ENCODE results near the gene GPRC5A. TPM values are rescaled to one million over a fixed set of nuclear protein-coding genes. Genes with fewer than 3 reads are reported as not detected.

The GPRC5A gene
- total RNA-seq, 1 experiment from 2014 or later: 468 TPM

GRCh38 chr12:12881151-12881909, 10.0 kb upstream of the GPRC5A start:
- Histone ChIP-seq H3K79me2 (ENCODE audit: low read depth) (peaks cover 23% of the 10 kb centered on the region; the same call in 1 of the 2 replicates), H3K27me3 (ENCODE audit: insufficient read depth, low read depth) (no peaks in the 10 kb centered on the region), H3K4me3 (peak overlapping the region; percentile 55; the same call in 1 of the 2 replicates), H2AFZ (no peak overlapping the region), H3K4me2 (peak overlapping the region; percentile 79), H3K9me3 (ENCODE audit: insufficient read depth, low read depth) (no peaks in the 10 kb centered on the region), H3K27ac (peak overlapping the region; percentile 96), H3K36me3 (ENCODE audit: low read depth) (no peaks in the 10 kb centered on the region), H4K20me1 (ENCODE audit: insufficient read depth) (no peaks in the 10 kb centered on the region), H3F3A (ENCODE audit: insufficient read depth, low read depth) (peaks cover 69% of the 10 kb centered on the region), H3K9me2 (ENCODE audit: insufficient read depth) (no peaks in the 10 kb centered on the region), H3K4me1 (replicated peaks; ENCODE audit: insufficient read depth) (peaks cover 79% of the 10 kb centered on the region)
- no peak for TF ChIP-seq CTCF (conservative IDR thresholded peaks at IDR 0.05)
- TF ChIP-seq EZH2 (IDR thresholded peaks at IDR 0.05; ENCODE audit: low read depth): no peak
- intact Hi-C loops (cut with micrococcal nuclease; ENCODE audit: unreplicated experiment): no loop called here
- TSS peak; percentile 60 for BruUV-seq (replicated peaks)
- ChIA-PET CTCF (interaction anchor here (0.5 to 0.9 kb wide), 4 partner anchors 8 to 549 kb away, joined by 3 to 5 read pairs (median 4); no protein-coding TSS in a partner anchor), POLR2A (ENCODE audit: unreplicated experiment) (interaction anchor here (0.7 kb wide), 2 partner anchors 26 to 415 kb away, joined by 4 read pairs; no protein-coding TSS in a partner anchor)
- peak; percentile 74 to 83 for DNase-seq

- Histone ChIP-seq H4K20me1 (ENCODE audit: insufficient read depth) (no peaks in the 10 kb centered on the region), H3F3A (ENCODE audit: insufficient read depth, low read depth) (peaks cover 59% of the 10 kb centered on the region), H3K9me3 (ENCODE audit: insufficient read depth, low read depth) (no peaks in the 10 kb centered on the region), H3K9me2 (ENCODE audit: insufficient read depth) (no peaks in the 10 kb centered on the region), H3K27ac (peak overlapping the region; percentile 96), H3K4me2 (peak overlapping the region; percentile 79), H3K4me1 (replicated peaks; ENCODE audit: insufficient read depth) (peaks cover 80% of the 10 kb centered on the region), H2AFZ (no peak overlapping the region), H3K79me2 (ENCODE audit: low read depth) (peaks cover 23% of the 10 kb centered on the region; the same call in 1 of the 2 replicates), H3K27me3 (ENCODE audit: insufficient read depth, low read depth) (no peaks in the 10 kb centered on the region), H3K4me3 (peak overlapping the region; percentile 55), H3K36me3 (ENCODE audit: low read depth) (no peaks in the 10 kb centered on the region)
- TF ChIP-seq CTCF (conservative IDR thresholded peaks at IDR 0.05) (no peak), EZH2 (IDR thresholded peaks at IDR 0.05; ENCODE audit: low read depth) (no peak)
- no peak for DNase-seq
- BruUV-seq (replicated peaks): no TSS peak
- ChIA-PET POLR2A (ENCODE audit: unreplicated experiment) (interaction anchor here (0.6 to 1.5 kb wide), 7 partner anchors 9 to 414 kb away, joined by 4 to 37 read pairs (median 8); partner anchors contain the start of gene GPRC5A), CTCF (interaction anchor here (0.6 kb wide), 1 partner anchor 9 kb away, joined by 3 read pairs; no protein-coding TSS in a partner anchor)
- intact Hi-C loops (cut with micrococcal nuclease; ENCODE audit: unreplicated experiment): no loop called here
Observed at GRCh38 chr12:12882288-12882687, 9.1 kb upstream of the GPRC5A start.

- no peak overlapping the region for H2AFZ ChIP-seq
- no peaks in the 10 kb centered on the region for H3K9me3 ChIP-seq (ENCODE audit: insufficient read depth, low read depth)
- peak; percentile 74 to 99 for DNase-seq
- no peaks in the 10 kb centered on the region for H3K9me2 ChIP-seq (ENCODE audit: insufficient read depth)
- no peak for TF ChIP-seq CTCF (conservative IDR thresholded peaks at IDR 0.05)
- H4K20me1 ChIP-seq (ENCODE audit: insufficient read depth): no peaks in the 10 kb centered on the region
- H3K79me2 ChIP-seq (ENCODE audit: low read depth): peaks cover 24% of the 10 kb centered on the region; the same call in 1 of the 2 replicates
- peaks cover 79% of the 10 kb centered on the region for H3K4me1 ChIP-seq (replicated peaks; ENCODE audit: insufficient read depth)
- ChIA-PET POLR2A (ENCODE audit: unreplicated experiment) (interaction anchor here (0.5 to 1.5 kb wide), 7 partner anchors 8 to 80 kb away, joined by 3 to 37 read pairs (median 12); partner anchors contain the start of gene GPRC5A), CTCF (interaction anchor here (0.6 to 0.7 kb wide), 2 partner anchors 47 to 72 kb away, joined by 13 to 17 read pairs; no protein-coding TSS in a partner anchor)
- peak overlapping the region; percentile 96 for H3K27ac ChIP-seq
- H3F3A ChIP-seq (ENCODE audit: insufficient read depth, low read depth): peaks cover 49% of the 10 kb centered on the region
- BruUV-seq (replicated peaks): TSS peak; percentile 2
- intact Hi-C loops (cut with micrococcal nuclease; ENCODE audit: unreplicated experiment): loop anchor here (1.0 kb wide), 3 partner anchors 8 to 48 kb away; partner anchors contain the start of gene GPRC5A
- no peaks in the 10 kb centered on the region for H3K36me3 ChIP-seq (ENCODE audit: low read depth)
- H3K4me3 ChIP-seq: peak overlapping the region; percentile 55; the same call in 1 of the 2 replicates
- no peaks in the 10 kb centered on the region for H3K27me3 ChIP-seq (ENCODE audit: insufficient read depth, low read depth)
- peak overlapping the region; percentile 79 for H3K4me2 ChIP-seq
Observed at GRCh38 chr12:12883369-12884001, 7.9 kb upstream of the GPRC5A start.
